Ascending aorta (tissue), 2 donors: ENCODE data around the gene OSBPL9. TPM values are rescaled to one million over a fixed set of nuclear protein-coding genes. Genes with fewer than 3 reads are reported as not detected.

Experiments used
- DNase-seq, 2 donors: peaks; one replicate each; pipeline ENCODE4 v3.0.0-alpha.2; 2019; ENCODE audit warnings: low spot score in 2 of 2
- H3K27ac ChIP-seq, 2 donors: fragments of 200-600 bp; sonication (generic); one replicate each; pipeline ENCODE4 v1.5.1; 2016 to 2017; ENCODE audit warnings: mild to moderate bottlenecking in 1 of 2
- H3K27me3 ChIP-seq: fragments of 200-600 bp; sonication (generic); one replicate; pipeline ENCODE4 v1.5.1; 2017
- H3K36me3 ChIP-seq, 2 donors: fragments of 200-600 bp; sonication (generic); one replicate each; pipeline ENCODE4 v1.5.1; 2016
- H3K4me1 ChIP-seq, 2 donors: fragments of 200-600 bp; sonication (generic); one replicate each; pipeline ENCODE4 v1.5.1; 2016 to 2017; ENCODE audit warnings: mild to moderate bottlenecking in 1 of 2
- H3K4me3 ChIP-seq, 2 donors: fragments of 200-600 bp; sonication (generic); one replicate each; pipeline ENCODE4 v1.5.1; 2016 to 2017; ENCODE audit warnings: mild to moderate bottlenecking in 1 of 2
- H3K9me3 ChIP-seq, 2 donors: fragments of 200-600 bp; sonication (generic); one replicate each; pipeline ENCODE4 v1.5.1; 2016
- CTCF ChIP-seq, 3 experiments: fragments of 200-600 bp in 2 of 3; fragments of 450-650 bp in 1 of 3; sonication (generic) in 2 of 3; IDR thresholded peaks; one replicate each; pipeline ENCODE4 v1.5.1; 2016 to 2019; ENCODE audit warnings: antibody characterized with exemption in 3 of 3, mild to moderate bottlenecking in 1 of 3, moderate library complexity in 1 of 3
- intact Hi-C: fragments of 100-400 bp; cut with DNase I; formaldehyde crosslinking; loops from one replicate; pipeline ENCODE4 v1.15.1; 2023
- total RNA-seq: library from RNA; depleted of rRNA; stranded (reverse); fragments of >200 nt; gene quantifications from one replicate; pipeline ENCODE4 v1.1.0, GENCODE V29; 2016

Gene OSBPL9
- total RNA-seq, 1 donor from 2014 or later = 101 TPM

GRCh38 chr1:51570063-51570710 is 46.7 kb upstream of the OSBPL9 start:
- Histone ChIP-seq H3K4me1 (peaks cover 5 to 39% of the 10 kb centered on the region in 2 donors), H3K36me3 (no peaks in the 10 kb centered on the region), H3K27ac (no peak overlapping the region), H3K27me3 (no peaks in the 10 kb centered on the region), H3K4me3 (no peak overlapping the region), H3K9me3 (no peaks in the 10 kb centered on the region)
- no peak for TF ChIP-seq CTCF (IDR thresholded peaks at IDR 0.05)
- intact Hi-C loops = no loop called here
- DNase-seq = no peak

- Histone ChIP-seq H3K9me3 (no peaks in the 10 kb centered on the region), H3K4me1 (peaks cover 5 to 28% of the 10 kb centered on the region in 2 donors), H3K36me3 (no peaks in the 10 kb centered on the region), H3K27me3 (no peaks in the 10 kb centered on the region), H3K4me3 (no peak overlapping the region), H3K27ac (no peak overlapping the region)
- DNase-seq = no peak
- no peak for TF ChIP-seq CTCF (IDR thresholded peaks at IDR 0.05)
- intact Hi-C loops = no loop called here
Measured at GRCh38 chr1:51572365-51572764, 44.5 kb upstream of the OSBPL9 start.

- Histone ChIP-seq H3K36me3 (no peaks in the 10 kb centered on the region), H3K27ac (no peak overlapping the region), H3K4me1 (peaks cover under 1 to 4% of the 10 kb centered on the region in 2 donors), H3K4me3 (no peak overlapping the region), H3K27me3 (no peaks in the 10 kb centered on the region), H3K9me3 (no peaks in the 10 kb centered on the region)
- DNase-seq = no peak
- TF ChIP-seq CTCF (IDR thresholded peaks at IDR 0.05) = no peak
- intact Hi-C loops = no loop called here
Measured at GRCh38 chr1:51574796-51575195, 42.1 kb upstream of the OSBPL9 start.

- intact Hi-C loops = no loop called here
Measured at GRCh38 chr1:51575406-51576084, 41.3 kb upstream of the OSBPL9 start.

GRCh38 chr1:51576085-51576444 is 40.8 kb upstream of the OSBPL9 start:
- H3K9me3 ChIP-seq = no peaks in the 10 kb centered on the region
- no peak overlapping the region for H3K27ac ChIP-seq
- no peaks in the 10 kb centered on the region for H3K36me3 ChIP-seq
- TF ChIP-seq CTCF (IDR thresholded peaks at IDR 0.05) = no peak
- intact Hi-C loops = no loop called here
- H3K4me3 ChIP-seq = no peak overlapping the region
- no peaks in the 10 kb centered on the region for H3K4me1 ChIP-seq
- H3K27me3 ChIP-seq = no peaks in the 10 kb centered on the region
- DNase-seq = no peak

More at GRCh38 chr1:51575406-51576084, 41.3 kb upstream of the OSBPL9 start:
- Histone ChIP-seq H3K4me1 (no peaks in the 10 kb centered on the region), H3K36me3 (no peaks in the 10 kb centered on the region), H3K4me3 (no peak overlapping the region), H3K27ac (no peak overlapping the region), H3K9me3 (no peaks in the 10 kb centered on the region), H3K27me3 (no peaks in the 10 kb centered on the region)
- DNase-seq = no peak
- TF ChIP-seq CTCF (IDR thresholded peaks at IDR 0.05) = no peak
